Glutamatergic neuron (in vitro differentiated cells): Measurements from ENCODE around the gene UTS2B. TPM values are rescaled to one million over a fixed set of nuclear protein-coding genes. Genes with fewer than 3 reads are reported as not detected.

ENCODE experiments used
- DNase-seq: peaks from one replicate; pipeline ENCODE4 v3.0.0; 2022
- H3K27ac Mint-ChIP-seq: one replicate; pipeline ENCODE4 v1.8.0; 2020; ENCODE audit warnings: mild to moderate bottlenecking, mixed read lengths, inconsistent platforms; ENCODE audit not compliant: unreplicated experiment
- H3K27me3 Mint-ChIP-seq: one replicate; pipeline ENCODE4 v1.8.0; 2020; ENCODE audit warnings: mild to moderate bottlenecking, moderate library complexity, mixed read lengths, inconsistent platforms; ENCODE audit not compliant: unreplicated experiment
- H3K36me3 Mint-ChIP-seq: one replicate; pipeline ENCODE4 v1.8.0; 2020; ENCODE audit warnings: mild to moderate bottlenecking, mixed read lengths, inconsistent platforms; ENCODE audit not compliant: unreplicated experiment
- H3K4me1 Mint-ChIP-seq: one replicate; pipeline ENCODE4 v1.8.0; 2020; ENCODE audit warnings: mild to moderate bottlenecking, low read depth, mixed read lengths, inconsistent platforms; ENCODE audit not compliant: unreplicated experiment
- H3K4me3 Mint-ChIP-seq: one replicate; pipeline ENCODE4 v1.8.0; 2020; ENCODE audit warnings: mild to moderate bottlenecking, mixed read lengths, inconsistent platforms; ENCODE audit not compliant: unreplicated experiment
- H3K9me3 Mint-ChIP-seq: one replicate; pipeline ENCODE4 v1.8.0; 2020; ENCODE audit warnings: mild to moderate bottlenecking, moderate library complexity, mixed read lengths, inconsistent platforms; ENCODE audit not compliant: unreplicated experiment
- CTCF ChIP-seq: fragments of 200-600 bp; sonication (generic); IDR thresholded peaks from one replicate; pipeline ENCODE4 v1.5.0; 2021; ENCODE audit not compliant: partially characterized antibody, unreplicated experiment
- long read RNA-seq: library from polyadenylated mRNA; unstranded; transcript quantifications from one replicate; pipeline ENCODE4 v2.0.0, GENCODE V29; 2020; ENCODE audit not compliant: unreplicated experiment
- total RNA-seq: library from RNA; stranded (reverse); fragmentation: NEBNext Ultra II Directional; extraction: Animal tissue kit (Norgen Biotek cat#: 25700); gene quantifications from one replicate; pipeline ENCODE4 v1.2.1, GENCODE V29; 2021; ENCODE audit not compliant: unreplicated experiment

The UTS2B gene, protein sequence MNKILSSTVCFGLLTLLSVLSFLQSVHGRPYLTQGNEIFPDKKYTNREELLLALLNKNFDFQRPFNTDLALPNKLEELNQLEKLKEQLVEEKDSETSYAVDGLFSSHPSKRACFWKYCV
- not detected for total RNA-seq
- long read RNA-seq = 0 reads

DNA sequence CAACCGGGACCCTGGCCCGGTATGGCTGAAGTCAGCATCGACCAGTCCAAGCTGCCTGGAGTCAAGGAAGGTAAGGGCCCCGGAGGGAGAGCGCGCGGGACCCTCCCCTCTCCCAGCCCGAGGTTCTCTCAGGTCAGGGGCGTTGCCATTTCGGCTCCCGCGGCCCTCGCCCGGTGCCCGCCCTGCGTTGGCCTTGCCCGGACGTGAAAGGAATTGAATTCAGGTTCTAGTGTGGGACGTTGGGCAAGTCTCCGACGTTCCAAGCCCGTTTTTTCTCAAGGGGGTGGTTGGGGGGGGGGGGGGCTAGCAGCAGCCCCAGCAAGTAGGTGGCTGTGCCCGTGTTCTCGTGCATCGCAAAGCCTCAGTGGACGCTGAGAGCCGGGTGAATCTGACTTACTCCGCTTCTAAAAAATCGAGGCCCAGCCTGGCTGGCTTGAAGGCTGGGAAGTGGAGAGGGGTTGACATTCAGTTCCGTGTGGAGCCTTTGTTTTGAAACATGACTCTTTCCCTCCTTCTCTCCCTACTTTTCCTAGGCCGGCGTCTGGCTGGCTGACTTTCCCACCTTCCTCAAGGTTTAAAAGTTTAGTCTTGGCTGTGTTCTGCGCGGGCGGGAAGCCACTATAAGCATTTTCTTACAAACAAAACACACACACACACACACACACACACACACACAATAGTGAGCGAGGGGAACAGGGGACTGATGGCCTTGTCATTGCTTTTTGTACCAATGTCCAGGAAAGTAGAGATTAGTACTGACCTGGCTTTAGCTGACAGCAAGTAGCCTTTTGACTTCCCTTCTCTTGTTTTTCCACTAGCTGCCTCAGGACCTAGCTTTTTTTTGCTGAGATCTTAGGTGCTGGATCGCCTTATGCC lies at the start of gene UTS2B:
UTS2B (minus strand) TSS at position 873 of the 876 bp plus-strand sequence. CDS start 48,337 bp downstream, outside the sequence.
- peaks cover 15% of the 10 kb centered on the region for H3K9me3 Mint-ChIP-seq
- H3K4me3 Mint-ChIP-seq = peak within 1 kb of the TSS; percentile 97
- peak within 1 kb of the TSS; percentile 99 for H3K27ac Mint-ChIP-seq
- peaks cover 8% of the 10 kb centered on the region for H3K27me3 Mint-ChIP-seq
- peaks cover 31% of the 10 kb centered on the region for H3K4me1 Mint-ChIP-seq
- no peak for TF ChIP-seq CTCF
- no peak for DNase-seq
- H3K36me3 Mint-ChIP-seq = no peaks in the 10 kb centered on the region

- Mint-ChIP-seq H3K4me3 (no peak overlapping the region), H3K4me1 (peaks cover 11% of the 10 kb centered on the region), H3K9me3 (peaks cover under 1% of the 10 kb centered on the region), H3K27ac (no peak overlapping the region), H3K27me3 (no peaks in the 10 kb centered on the region), H3K36me3 (peaks cover 8% of the 10 kb centered on the region)
- DNase-seq = no peak
- no peak for TF ChIP-seq CTCF
These were observed 49.7 kb upstream of the UTS2B start for GRCh38 chr3:191380001-191380400.

DNA sequence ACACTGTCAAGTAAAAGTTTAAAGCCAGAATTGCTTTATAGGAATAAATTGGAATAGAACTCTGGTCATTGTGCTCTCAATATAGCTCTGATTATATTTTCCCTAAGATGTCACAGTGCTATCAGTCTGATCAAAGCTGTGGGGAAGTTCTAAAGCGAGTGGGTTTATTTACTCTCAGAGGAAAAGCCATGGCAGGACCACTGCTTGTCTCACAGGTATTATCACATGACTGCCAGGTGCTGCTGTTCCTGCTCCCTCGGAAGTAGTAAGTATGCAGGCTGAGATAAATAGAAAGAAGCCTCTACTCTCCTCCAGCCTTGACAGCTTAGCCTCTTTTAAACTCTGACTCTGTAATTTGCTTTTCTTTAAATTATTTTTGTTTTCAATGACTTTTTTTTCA lies 49.1 kb upstream of the UTS2B start:
- no peak for DNase-seq
- no peak overlapping the region for H3K27ac Mint-ChIP-seq
- H3K36me3 Mint-ChIP-seq = peaks cover 10% of the 10 kb centered on the region
- peaks cover 1% of the 10 kb centered on the region for H3K9me3 Mint-ChIP-seq
- H3K27me3 Mint-ChIP-seq = no peaks in the 10 kb centered on the region
- no peak overlapping the region for H3K4me3 Mint-ChIP-seq
- peaks cover 11% of the 10 kb centered on the region for H3K4me1 Mint-ChIP-seq
- no peak for TF ChIP-seq CTCF

GRCh38 chr3:191378142-191378812 lies 48.0 kb upstream of the UTS2B start:
- DNase-seq = no peak
- H3K27me3 Mint-ChIP-seq = no peaks in the 10 kb centered on the region
- no peak for TF ChIP-seq CTCF
- H3K9me3 Mint-ChIP-seq = peaks cover 1% of the 10 kb centered on the region
- H3K27ac Mint-ChIP-seq = no peak overlapping the region
- no peak overlapping the region for H3K4me3 Mint-ChIP-seq
- peaks cover 10% of the 10 kb centered on the region for H3K36me3 Mint-ChIP-seq
- H3K4me1 Mint-ChIP-seq = peaks cover 10% of the 10 kb centered on the region
